Stimulated activated CD8-positive, alpha-beta memory T cell treated with anti-CD3 and anti-CD28 coated beads, Interleukin-7, amount 100 ng/mL, for 4 hours (primary cell): ENCODE data around the gene TSTD2.

ENCODE experiments used
- DNase-seq, 2 donors: peaks; one replicate each; pipeline ENCODE4 v3.0.0-alpha.2; 2020; ENCODE audit warnings: low read depth in 2 of 2

The TSTD2 gene

DNA sequence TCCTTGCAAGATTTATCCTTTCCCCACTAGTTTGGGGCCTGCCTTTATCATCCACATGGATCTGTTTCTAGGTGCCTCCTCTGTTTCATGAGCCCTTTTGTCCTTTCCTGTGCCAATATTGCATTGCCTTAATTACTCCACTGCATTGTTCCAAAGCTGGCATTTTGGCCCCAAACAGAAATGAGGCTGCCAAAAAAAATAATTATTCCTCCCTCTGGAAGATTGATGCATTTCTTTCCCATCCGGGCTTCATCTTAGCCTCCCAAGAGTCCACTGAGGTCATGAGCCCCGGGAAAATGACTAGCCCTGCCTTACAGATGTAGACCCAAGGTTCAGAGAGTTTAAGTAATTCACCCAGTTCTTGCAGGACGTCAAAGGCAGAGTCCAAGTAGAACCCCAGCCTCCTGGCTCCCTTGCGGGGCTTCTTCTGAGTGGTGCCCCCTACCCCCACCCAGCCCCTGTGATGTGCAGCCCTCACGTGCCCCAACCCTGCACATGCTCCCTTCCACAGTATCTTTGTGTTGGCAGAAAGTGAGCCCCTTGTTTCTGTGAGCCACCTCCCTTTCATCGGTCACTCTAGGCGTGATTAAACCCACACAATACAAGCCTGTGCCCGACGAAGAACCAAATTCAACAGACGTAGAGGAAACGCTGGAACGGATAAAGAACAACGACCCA, 69.6 kb downstream of the TSTD2 start:
- no peak for DNase-seq

DNA sequence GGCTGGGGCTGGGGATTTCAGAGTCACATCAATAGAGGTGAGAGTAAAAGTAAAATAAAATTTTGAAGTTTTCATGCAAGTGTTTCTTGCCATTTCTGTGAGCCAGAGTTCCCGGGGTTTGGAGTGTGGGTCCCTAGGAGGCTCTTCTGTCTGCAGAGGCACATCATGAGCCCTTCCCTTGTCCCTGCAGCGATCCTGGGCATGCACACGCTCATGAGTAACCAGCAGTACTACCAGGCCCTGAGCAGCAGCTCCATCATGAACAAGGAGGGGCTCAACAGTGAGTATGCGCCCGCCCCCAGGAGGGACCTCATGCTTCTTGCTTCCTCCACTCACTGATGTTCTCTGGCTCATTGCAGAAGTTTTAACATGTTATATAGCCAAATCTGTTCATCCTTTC, 70.6 kb downstream of the TSTD2 start:
- no peak for DNase-seq

DNA sequence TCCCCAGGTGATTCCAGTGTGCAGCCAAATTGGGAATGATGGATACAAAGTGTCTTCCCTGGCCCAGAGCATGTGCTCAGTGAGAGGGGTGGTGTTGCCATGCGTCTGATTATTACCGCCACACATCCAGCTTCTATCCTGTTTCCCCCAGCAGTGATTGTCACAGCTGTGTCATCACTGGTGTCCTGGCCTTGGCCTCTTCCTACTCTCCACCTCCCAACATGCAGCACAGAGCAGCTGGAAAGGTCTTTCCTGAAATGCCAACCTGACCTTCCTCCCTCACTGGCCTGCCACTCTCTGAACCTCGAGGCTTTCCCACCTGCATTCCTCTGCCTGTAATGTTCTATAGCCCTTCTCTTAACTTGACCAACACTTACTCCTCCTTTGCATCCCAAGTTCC, 71.7 kb downstream of the TSTD2 start:
- DNase-seq = no peak

DNA sequence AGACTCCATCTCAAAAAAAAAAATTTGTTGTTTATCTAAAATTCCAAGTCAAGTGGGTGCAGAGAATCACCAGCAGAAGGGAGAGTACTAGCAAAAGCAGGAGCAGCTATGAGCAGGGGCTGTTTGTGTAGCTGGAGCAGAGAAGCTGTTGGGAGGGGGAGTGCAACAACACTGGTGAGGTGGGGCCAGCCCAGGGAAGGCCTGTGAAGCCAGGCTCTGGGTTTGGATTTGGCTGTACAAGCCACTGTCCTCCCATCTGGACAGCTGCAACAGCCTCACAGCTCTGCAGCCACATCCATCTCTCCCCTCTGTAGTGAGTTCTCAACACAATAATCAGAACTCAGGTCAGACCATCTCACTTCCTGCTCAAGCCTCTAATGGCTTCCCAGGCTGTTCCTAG, 72.3 kb downstream of the TSTD2 start:
- no peak for DNase-seq

DNA sequence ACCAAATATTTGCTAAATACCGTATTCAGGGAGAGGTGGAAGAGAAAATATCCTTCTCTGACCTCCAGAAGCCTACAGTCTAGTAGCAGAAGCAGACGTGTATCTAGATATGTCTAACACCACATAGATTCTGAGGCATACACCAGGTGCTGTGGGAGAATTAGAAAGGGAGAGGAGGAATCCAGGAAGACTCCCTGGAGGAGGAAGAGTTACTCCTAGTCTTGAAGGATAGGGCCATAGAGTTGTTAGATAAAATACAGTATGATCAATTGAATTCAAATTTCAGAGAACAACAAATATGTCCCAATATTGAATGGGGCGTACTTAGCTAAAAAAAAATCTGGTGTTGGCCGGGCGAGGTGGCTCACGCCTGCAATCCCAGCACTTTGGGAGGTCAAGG, 73.0 kb downstream of the TSTD2 start:
- no peak for DNase-seq

DNA sequence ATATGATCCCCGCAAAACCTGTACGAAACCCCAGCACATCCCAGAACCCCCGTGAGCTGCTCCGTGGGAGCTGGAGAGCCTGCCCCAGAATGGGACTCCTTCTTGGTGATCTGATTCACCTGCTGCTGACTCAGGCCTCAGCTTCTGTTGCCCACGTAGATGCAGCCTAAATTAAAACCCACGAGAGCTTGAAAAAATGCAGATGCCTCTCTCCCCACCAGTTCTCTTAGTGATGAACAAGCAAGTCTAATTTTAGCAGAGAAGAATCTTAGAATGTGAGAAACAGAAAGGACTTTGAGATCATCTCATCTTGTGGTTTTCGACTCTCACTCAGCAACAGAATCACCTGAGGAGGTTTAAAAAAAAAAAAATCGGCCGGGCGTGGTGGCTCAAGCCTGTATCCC, 74.1 kb downstream of the TSTD2 start:
- DNase-seq = no peak

DNA sequence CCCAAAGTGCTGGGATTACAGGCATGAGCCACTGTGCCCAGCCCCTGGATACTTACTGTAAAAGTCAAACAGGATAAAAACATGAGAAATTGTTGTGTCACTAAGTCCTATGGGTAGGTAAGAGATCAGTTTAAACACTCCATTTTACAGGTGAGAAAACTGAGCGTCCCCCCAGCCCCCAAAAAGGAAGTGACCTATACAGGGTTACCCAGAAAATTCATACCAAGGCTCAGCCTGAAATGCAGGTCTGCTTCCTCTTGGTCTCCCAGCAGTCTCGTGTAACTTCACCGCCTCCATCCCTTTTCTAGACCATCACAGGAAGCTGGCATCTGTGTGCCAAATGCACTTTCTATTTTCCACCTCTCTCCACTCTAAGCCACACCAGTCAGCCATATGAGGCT, 74.5 kb downstream of the TSTD2 start:
- no peak for DNase-seq

DNA sequence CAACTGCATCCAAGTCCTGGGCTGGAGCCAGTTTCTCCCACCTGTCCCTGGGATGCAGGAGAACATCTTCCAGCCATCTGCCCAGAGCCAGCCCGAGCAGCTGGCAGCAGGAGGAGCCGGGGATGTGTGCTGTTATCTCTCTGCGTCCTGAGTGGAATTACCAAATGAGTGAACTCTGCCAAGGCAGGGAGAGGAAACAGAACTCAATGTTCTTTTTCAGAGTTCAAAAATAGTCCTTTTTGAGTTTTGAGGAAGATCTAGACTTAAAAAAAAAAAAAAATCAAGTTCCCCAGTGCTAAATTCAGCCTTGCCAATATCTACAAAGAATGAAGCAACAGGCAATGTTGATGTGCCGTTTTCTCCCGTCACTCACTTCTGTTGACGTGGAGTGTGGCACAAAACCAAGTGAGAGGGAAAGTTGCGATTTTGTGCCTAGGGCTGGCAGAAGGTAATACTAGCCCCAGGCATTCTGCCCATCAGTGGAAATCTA, 75.5 kb downstream of the TSTD2 start:
- no peak for DNase-seq

DNA sequence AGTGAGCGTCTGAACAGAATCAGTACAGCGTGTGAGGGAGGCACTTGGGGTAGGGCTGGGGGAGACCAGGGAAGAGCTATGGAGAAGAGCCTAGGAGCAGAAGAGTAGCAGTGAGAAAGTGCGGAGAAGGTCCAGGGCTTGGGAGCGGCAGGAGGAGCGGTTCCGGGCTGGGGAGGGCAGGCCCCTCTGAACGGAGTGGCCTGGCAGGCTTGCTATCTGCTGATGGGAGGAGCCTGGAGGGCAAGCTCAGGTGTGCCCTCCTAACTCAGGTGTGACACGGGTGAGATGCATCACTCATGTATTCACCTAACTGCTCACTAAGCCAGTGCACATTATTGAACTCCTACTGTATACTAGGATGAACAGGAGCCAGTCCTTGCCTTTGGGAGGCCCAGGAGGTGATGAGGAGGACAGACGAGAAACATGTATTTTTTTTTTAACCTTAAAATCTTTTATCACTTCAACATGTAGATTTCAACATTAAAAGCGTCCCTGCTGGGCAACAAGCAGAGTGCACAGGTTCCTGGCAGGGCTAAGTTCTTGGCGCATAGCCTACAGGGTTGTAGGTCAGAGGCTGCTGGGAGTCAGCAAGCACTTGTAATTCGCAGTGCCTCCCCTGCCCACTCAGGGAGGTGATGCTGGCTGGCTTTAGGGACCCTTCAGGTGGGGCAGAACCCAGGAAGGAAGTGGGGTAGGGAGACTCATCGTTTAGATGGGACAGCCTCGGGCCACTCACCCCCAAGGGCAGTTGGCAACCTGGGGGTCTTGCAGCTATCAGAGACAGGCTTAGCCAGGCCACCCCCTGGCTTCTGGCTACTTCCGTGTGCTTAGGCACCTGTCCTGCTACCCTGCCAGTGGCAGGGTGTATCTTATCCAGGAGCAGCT, 76.2 kb downstream of the TSTD2 start:
- no peak for DNase-seq

DNA sequence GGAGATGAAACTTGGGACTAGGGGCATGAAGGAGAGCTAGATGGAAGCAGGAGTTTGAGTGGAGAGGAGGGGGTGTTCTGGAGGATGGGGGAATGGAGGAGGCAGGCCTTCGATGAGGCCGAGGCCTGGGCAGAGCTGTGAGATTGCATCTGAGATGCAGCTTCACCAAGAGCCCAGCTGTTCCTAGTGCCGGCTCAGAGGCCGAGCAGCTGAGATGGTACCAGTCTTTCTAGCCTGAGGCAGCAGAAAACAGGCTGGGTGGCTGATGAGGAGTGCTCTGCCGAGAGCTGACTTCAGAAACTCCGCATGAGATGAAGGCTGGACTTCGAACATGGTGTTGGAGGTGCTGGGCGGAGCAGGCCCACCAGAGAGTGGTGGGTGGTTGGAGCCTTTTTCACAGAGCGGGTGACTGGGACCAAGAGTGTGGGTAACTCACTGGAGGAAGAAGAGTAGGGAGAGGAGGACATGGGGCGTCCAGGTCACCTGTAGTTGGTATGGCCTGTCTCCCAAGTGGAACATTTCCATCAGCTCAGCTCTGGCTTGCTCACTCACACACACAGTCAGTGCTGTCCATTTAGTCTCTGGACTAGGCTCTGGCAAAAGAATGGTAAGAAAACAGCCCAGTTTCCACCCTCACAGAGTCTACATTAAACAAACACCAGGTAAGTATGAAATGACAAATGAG, 77.0 kb downstream of the TSTD2 start:
- no peak for DNase-seq

DNA sequence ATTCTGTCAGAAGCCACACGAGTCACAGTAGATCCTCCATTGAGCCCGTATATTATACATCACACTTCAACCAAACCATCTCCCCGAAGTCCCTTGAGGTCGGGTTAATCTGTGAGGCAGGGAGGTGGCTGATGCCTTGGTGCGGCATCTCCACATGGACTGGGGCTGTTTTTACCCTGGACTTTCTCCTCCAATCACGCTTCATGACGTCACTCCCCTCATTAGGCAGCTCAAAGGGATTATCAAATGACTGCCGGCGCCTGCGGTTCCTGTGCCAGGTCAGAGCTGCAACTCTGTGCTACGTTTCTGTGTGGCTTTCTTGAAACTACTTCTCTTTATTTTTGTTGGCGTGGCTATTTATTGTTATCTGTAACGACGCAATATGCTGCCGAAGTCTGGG, 78.0 kb downstream of the TSTD2 start:
- no peak for DNase-seq

DNA sequence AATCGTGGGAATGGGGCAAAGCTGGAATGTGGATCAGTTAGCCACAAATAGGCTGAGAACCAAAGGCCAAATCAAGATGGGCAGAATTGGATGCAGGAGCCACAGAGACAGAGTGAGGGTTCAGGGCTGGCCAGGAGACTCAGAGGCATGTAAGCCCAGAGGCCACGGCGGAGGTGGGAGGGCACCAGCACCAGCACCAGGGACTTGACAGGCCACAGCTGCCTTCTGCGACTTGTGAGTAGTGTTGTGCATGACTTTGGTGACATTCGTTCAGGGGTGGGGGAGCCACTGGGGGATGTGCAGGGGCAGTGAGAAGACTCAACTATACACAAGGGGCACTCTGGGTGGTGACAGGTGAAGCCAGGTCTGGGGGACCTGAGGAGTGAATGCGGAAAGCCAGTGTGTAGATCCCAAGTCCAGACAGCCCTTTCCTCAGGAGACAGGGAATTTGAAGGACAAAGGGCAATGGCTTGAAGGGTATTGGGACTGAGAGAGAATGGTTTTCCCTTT, 78.5 kb downstream of the TSTD2 start:
- no peak for DNase-seq

DNA sequence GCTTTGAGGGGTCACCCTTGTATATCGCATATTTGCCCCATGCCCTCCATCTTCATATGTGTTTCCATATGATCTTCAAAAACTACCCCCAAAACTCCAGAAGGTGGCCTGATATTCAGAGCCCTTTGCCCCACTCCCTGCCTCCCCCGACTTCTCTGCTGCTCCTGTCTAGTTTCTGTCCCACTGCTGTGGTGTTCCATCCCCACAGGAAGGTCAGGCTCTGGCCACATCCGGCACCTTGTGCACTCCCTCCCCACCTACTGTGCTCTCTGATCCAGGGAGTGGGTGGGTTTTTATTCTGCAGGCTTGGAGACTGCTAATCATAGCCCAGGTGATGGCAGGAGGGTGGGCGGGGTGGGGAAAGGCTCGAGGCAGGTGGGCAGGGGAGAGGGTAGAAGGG, 79.3 kb downstream of the TSTD2 start:
- DNase-seq = no peak

DNA sequence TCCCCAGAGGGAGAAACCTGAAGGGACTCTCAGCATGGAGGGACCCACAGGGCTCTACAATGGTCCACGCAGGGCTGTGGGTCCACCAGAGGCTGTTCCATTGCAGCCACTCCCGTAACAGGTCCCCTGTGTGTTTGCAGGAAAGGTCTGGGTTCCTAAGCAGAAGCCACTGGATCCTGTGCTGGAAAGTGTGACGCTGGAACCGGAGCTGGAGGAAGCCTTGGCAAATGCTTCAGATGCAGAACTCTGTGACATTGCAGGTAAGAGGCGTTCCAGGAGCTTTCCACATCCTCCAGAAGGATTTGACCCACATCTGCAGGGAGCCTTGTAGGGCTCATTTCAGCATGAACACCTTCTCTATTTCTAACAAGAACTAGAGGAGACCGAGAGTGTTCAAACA, 80.0 kb downstream of the TSTD2 start:
- no peak for DNase-seq

DNA sequence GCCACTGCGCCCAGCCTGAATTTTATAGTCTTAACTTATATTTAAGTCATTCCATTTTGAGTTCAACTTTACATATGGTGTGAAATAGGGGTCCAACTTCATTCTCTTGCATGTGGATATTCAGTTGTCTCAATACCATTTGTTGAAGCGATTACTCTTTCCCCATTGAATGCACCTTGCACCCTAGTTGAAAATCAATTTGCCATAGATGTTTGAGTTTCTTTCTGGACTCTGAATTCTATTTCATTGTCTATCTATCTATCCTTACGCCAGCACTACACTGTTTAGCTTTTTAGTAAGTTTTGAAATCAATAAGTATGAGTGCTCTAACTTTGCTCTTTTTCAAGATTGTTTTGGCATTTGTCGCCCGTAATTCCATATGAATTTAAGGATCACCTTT, 81.9 kb downstream of the TSTD2 start:
- DNase-seq = no peak

DNA sequence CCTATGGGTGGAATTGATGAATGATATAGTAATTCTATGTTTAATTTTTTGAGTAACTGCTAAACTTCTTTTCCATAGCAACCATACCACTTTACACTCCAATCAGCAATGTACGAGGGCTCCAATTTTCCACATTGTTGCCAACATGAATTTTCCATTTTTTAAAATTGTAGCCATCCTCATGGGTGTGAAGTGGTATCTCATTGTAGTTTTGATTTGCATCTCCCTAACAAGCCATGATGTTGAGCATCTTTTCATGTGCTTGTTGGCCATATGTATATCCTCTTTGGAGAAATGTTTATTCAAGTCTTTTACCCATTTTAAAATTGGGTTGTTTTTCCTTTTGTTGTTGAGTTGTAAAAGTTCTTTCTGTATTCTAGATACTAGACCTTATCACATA, 82.8 kb downstream of the TSTD2 start:
- no peak for DNase-seq
